Stimulated activated CD8-positive, alpha-beta memory T cell treated with anti-CD3 and anti-CD28 coated beads, Interleukin-12 subunit alpha, Interleukin-12 subunit beta, amount 100 ng/mL, for 4 hours (primary cell): ENCODE results near the gene TCF4.
"Not testable (repeated sequence)": the region's sequence is repeated elsewhere in the genome, so short reads cannot be mapped to it uniquely, and the experiment has no call there.

Experiments
- DNase-seq: peaks from one replicate; pipeline ENCODE4 v3.0.0-alpha.2; 2020; ENCODE audit warnings: low read depth

Gene TCF4

GRCh38 chr18:55475916-55476315 is 112.1 kb downstream of the TCF4 start:
- DNase-seq, result no peak

- DNase-seq, result no peak
Observed at GRCh38 chr18:55475467-55475866, 112.5 kb downstream of the TCF4 start.

GRCh38 chr18:55473560-55473959 is 114.4 kb downstream of the TCF4 start:
- DNase-seq, result no peak

GRCh38 chr18:55473058-55473457 is 114.9 kb downstream of the TCF4 start:
- no peak for DNase-seq

DNA sequence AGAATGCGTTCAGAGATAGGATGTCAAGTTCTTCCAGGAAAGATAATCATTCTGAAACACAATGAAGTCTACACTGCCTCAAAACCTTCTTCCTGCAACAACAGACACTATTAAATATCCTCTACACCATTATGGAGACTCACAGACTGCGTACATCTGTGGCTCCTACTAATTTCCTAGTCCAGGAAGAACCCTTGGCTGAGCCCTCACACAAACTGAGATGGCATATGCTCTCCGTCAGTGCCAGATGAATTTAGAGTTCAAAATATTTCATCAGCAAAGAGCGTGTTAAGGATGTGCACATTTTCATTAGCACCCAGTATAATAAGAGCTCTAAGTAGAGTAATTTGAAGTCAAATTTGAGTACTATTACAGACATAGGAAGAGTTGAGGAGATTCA is 117.2 kb downstream of the TCF4 start:
- no peak for DNase-seq

DNA sequence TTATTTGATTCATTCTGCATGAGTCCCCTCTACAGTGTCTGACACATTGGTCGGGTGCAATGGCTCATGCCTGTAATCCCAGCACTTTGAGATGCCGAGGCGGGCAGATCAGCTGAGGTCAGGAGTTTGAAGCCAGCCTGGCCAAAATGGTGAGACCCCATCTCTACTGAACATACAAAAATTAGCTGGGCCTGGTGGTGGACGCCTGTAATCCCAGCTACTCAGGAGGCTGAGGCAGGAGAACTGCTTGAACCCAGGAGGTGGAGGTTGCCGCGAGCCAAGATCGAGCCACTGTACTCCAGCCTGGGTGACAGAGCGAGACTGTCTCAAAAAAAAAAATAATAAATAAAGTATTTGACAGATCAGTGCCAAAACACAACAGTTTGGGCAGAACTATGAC is 118.9 kb downstream of the TCF4 start:
- not testable (repeated sequence) for DNase-seq

DNA sequence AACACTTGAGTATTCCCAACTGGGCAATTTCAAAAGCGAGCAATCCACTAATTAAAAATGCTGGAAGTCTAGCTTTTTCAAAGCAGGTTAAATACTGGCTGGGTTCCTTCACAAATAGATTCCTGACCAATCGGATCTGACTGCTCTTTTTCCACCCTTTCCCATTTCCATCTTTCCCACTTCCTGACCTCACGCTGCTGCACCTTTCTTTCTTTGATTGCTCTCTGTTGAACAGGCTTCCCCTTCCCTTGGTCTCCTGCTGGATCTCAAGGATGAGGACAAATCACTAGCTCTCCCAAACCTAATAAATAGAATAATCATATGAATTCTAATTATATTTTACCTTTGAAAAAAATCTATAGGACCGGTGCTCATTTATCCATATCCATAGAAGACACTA is 121.2 kb downstream of the TCF4 start:
- DNase-seq, result no peak

- no peak for DNase-seq
Observed at GRCh38 chr18:55465313-55465712, 122.7 kb downstream of the TCF4 start.

DNA sequence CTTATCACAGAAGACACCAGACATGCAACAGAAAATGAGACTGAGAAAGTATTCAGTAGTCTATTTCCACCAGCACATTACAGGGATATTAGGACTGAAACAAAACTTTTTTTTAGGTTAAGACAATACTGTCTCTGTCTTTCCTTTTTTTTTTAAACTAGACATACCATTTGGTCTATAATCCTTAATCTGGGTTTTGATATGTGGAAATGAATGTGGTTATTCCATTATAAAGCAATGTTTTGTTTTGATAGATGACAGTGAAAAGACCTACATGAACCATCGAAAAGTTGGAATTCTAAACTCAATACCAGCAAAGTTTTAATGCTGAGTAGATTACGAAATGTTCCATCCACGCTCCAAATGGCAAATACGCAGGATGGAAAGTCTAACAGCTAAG is 123.4 kb downstream of the TCF4 start:
- no peak for DNase-seq

GRCh38 chr18:55462652-55463051 is 125.3 kb downstream of the TCF4 start:
- no peak for DNase-seq

DNA sequence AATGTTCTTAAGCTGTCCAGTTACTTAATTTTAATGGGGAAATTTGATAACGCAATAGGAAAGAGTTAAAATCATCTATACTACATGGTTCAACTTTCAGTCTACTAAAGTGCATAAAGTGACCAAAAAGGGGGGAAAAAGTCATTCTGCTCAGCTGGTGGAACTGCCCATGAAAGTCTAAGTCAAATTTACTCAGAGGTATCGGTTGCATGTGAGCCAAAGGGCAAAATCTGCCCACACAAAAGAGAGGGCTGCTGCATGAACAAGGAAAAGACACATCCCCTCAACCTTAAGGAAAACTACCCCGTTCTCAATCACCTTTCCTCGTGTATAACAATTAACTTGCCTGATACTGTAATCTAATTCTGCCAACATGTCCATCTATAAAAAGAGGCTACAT is 126.1 kb downstream of the TCF4 start:
- no peak for DNase-seq

GRCh38 chr18:55458456-55459203 is 129.4 kb downstream of the TCF4 start:
- DNase-seq, result no peak

GRCh38 chr18:55457028-55457427 is 131.0 kb downstream of the TCF4 start:
- DNase-seq, result no peak

DNA sequence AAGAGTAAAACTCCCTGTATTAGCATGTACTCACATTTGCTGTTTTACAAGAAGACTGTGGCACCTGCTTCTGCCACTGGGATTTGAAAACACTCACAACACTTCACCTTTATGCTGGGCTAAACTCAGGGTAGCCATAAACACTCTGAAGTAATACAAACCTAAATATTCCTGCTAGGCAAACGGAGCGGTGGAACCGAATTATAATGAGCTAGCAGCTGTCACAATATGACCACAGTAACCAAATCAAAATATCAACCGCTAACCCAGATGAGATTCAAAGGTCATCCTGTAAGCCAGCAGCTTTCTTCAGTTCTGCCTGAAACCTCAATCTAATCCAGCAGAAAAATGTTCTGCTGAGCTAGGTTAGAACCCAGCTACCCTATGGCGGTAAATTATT is 132.1 kb downstream of the TCF4 start:
- no peak for DNase-seq

- DNase-seq, result no peak
Observed at GRCh38 chr18:55453186-55453585, 134.8 kb downstream of the TCF4 start.

GRCh38 chr18:55452123-55452611 is 135.8 kb downstream of the TCF4 start:
- DNase-seq, result no peak

- DNase-seq, result no peak
Observed at GRCh38 chr18:55449412-55450140, 138.4 kb downstream of the TCF4 start.

GRCh38 chr18:55448420-55448819 is 139.6 kb downstream of the TCF4 start:
- DNase-seq, result no peak

GRCh38 chr18:55447672-55448018 is 140.3 kb downstream of the TCF4 start:
- DNase-seq, result no peak

DNA sequence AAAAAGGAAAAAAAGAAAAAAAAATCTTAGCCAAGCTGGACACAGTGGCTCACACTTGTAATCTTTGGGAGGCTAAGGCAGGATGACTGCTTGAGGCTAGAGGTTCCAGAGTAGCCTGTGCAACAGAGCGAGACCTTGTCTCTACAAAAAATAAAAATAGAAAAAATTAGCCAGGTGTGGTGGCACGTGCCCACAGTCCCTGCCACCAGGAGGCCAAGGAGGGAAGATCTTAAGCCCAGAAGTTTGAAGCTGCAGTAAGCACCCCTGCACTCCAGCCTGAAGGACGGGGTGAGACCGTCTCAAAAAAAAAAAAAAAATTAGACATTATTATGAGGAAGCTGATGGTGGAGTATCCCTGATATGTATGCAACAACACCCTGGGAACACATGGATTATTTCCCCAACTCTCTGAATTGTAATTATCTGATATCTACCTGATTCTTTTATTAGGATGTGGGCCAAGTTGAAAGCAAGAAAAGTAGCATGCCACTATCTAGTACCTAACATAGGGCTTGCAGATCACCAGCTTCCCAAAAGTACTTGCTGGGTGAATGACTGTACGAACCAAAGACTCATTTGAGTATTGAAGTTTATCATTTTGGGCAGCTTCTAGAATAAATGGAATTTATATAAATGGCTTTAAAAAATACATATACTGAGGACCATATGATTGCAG is 140.9 kb downstream of the TCF4 start:
- DNase-seq, result no peak

GRCh38 chr18:55444536-55444935 is 143.5 kb downstream of the TCF4 start:
- no peak for DNase-seq

GRCh38 chr18:55443776-55444175 is 144.2 kb downstream of the TCF4 start:
- no peak for DNase-seq

DNA sequence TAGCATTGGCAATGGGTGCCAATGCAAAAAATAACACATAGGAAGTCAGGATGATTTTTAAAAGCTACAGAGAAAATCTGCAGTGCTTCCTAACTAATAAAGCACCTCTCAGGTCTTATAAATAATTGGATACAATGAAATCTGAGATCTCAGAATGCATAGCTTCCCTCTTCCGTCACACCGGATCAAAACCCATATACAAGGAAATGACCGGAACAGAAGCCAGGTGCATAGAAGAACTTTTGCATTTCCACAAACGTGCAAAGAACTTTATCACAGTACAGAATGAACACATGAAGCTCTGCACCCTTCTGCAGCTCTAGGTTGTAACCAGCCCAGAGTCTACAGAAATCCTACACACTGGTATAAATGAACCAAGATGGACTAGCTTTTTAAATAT is 145.4 kb downstream of the TCF4 start:
- no peak for DNase-seq
